Caco-2 (cell line): ENCODE results near the gene PP2D1. TPM values are rescaled to one million over a fixed set of nuclear protein-coding genes. Genes with fewer than 3 reads are reported as not detected.

Source experiments
- BruUV-seq: library from RNA; stranded (reverse); fragments of 400-500 nt; replicated peaks from 2 replicates; lab custom pipeline; 2021; lab: Mats Ljungman, UMichigan
- CTCF ChIA-PET: fragments of 300-600 bp; sonication (Branson Sonifier 250); formaldehyde crosslinking; loops from one replicate; lab custom pipeline; 2022; ENCODE audit warnings: antibody characterized with exemption; lab: Charles Lee
- POLR2A ChIA-PET: fragments of 300-600 bp; sonication (Branson Sonifier 250); formaldehyde crosslinking; loops from one replicate; lab custom pipeline; 2022; ENCODE audit warnings: antibody characterized with exemption; lab: Charles Lee
- DNase-seq, 2 experiments: peaks; one replicate each; pipeline versions ENCODE4 v3.0.0 to v3.0.0-alpha.2; 2020 to 2022
- H3K27me3 ChIP-seq: replicated peaks from 2 replicates; pipeline ENCODE4 v1.6.0; 2011; ENCODE audit warnings: low read length; ENCODE audit not compliant: control insufficient read depth, insufficient read depth
- H3K36me3 ChIP-seq: 2 replicates; pipeline ENCODE4 v1.5.1; 2011; ENCODE audit warnings: low read length; ENCODE audit not compliant: control insufficient read depth, insufficient read depth
- H3K4me1 ChIP-seq: fragments of 250-450 bp; sonication (Bioruptor Pico); 2 replicates; pipeline ENCODE4 v1.5.1; 2020; ENCODE audit warnings: mild to moderate bottlenecking
- H3K4me3 ChIP-seq: 2 replicates; pipeline ENCODE4 v1.5.1; 2011; ENCODE audit warnings: low read depth, mild to moderate bottlenecking, control low read depth, low read length
- H3K9me3 ChIP-seq: fragments of 250-450 bp; sonication (Bioruptor Pico); 2 replicates; pipeline ENCODE4 v1.5.1; 2020; ENCODE audit warnings: mild to moderate bottlenecking, moderate library complexity
- H3K27ac Mint-ChIP-seq: one replicate; pipeline ENCODE4 v1.8.0; 2022; ENCODE audit warnings: mixed read lengths; ENCODE audit not compliant: unreplicated experiment
- H3K27me3 Mint-ChIP-seq: one replicate; pipeline ENCODE4 v1.8.0; 2022; ENCODE audit warnings: mixed read lengths; ENCODE audit not compliant: insufficient read depth, unreplicated experiment
- H3K36me3 Mint-ChIP-seq: one replicate; pipeline ENCODE4 v1.8.0; 2022; ENCODE audit warnings: mild to moderate bottlenecking, mixed read lengths; ENCODE audit not compliant: insufficient read depth, unreplicated experiment
- H3K4me1 Mint-ChIP-seq: one replicate; pipeline ENCODE4 v1.8.0; 2022; ENCODE audit warnings: low read depth, mixed read lengths; ENCODE audit not compliant: unreplicated experiment
- H3K4me3 Mint-ChIP-seq: one replicate; pipeline ENCODE4 v1.8.0; 2022; ENCODE audit warnings: mild to moderate bottlenecking, moderate library complexity, mixed read lengths; ENCODE audit not compliant: unreplicated experiment
- H3K9me3 Mint-ChIP-seq: one replicate; pipeline ENCODE4 v1.8.0; 2022; ENCODE audit warnings: mixed read lengths; ENCODE audit not compliant: unreplicated experiment
- CTCF ChIP-seq, 2 experiments: fragments of 200-600 bp in 1 of 2; IDR thresholded peaks; 1 replicate in 1 of 2; 2 replicates in 1 of 2; pipeline versions ENCODE4 v1.5.1 to v1.8.0; 2011 to 2022; ENCODE audit warnings: antibody characterized with exemption in 1 of 2, control low read depth in 1 of 2, inconsistent platforms in 1 of 2, low read depth in 1 of 2, low read length in 1 of 2, mild to moderate bottlenecking in 1 of 2, moderate library complexity in 1 of 2; ENCODE audit not compliant: insufficient read depth in 1 of 2, severe bottlenecking in 1 of 2, unreplicated experiment in 1 of 2
- intact Hi-C: fragments of 100-400 bp; cut with micrococcal nuclease; formaldehyde crosslinking; loops from one replicate; pipeline ENCODE4 v1.10.0; 2022; ENCODE audit not compliant: unreplicated experiment
- total RNA-seq: library from RNA; stranded (reverse); gene quantifications from 2 replicates; pipeline ENCODE4 v1.2.3, GENCODE V29; 2022

Gene PP2D1
- total RNA-seq, 1 experiment from 2014 or later: not detected

GRCh38 chr3:20028905-20029331 is 16.9 kb upstream of the PP2D1 start:
- no peak overlapping the region for H3K4me3 Mint-ChIP-seq
- H3K9me3 Mint-ChIP-seq: no peaks in the 10 kb centered on the region
- no peaks in the 10 kb centered on the region for H3K27me3 Mint-ChIP-seq
- H3K9me3 ChIP-seq: no peaks in the 10 kb centered on the region
- H3K27me3 ChIP-seq: no peaks in the 10 kb centered on the region
- CTCF ChIA-PET: no interaction called here
- no peaks in the 10 kb centered on the region for H3K4me1 ChIP-seq
- POLR2A ChIA-PET: no interaction called here
- intact Hi-C loops: no loop called here
- no peak for TF ChIP-seq CTCF (IDR thresholded peaks at IDR 0.05; ENCODE audit: insufficient read depth in 1 of 2, low read depth in 1 of 2, low read length in 1 of 2, severe bottlenecking in 1 of 2, unreplicated experiment in 1 of 2)
- H3K27ac Mint-ChIP-seq: no peak overlapping the region
- no peaks in the 10 kb centered on the region for H3K36me3 Mint-ChIP-seq
- DNase-seq: no peak
- no peaks in the 10 kb centered on the region for H3K36me3 ChIP-seq
- no TSS peak for BruUV-seq
- no peaks in the 10 kb centered on the region for H3K4me1 Mint-ChIP-seq
- H3K4me3 ChIP-seq: no peak overlapping the region

GRCh38 chr3:20027136-20027535 is 15.1 kb upstream of the PP2D1 start:
- no TSS peak for BruUV-seq

GRCh38 chr3:20023623-20024405 is 11.8 kb upstream of the PP2D1 start:
- no peaks in the 10 kb centered on the region for H3K4me1 ChIP-seq
- intact Hi-C loops: no loop called here
- no peak overlapping the region for H3K27ac Mint-ChIP-seq

More at GRCh38 chr3:20027136-20027535, 15.1 kb upstream of the PP2D1 start:
- no peaks in the 10 kb centered on the region for H3K27me3 Mint-ChIP-seq
- intact Hi-C loops: no loop called here
- Histone ChIP-seq H3K36me3 (no peaks in the 10 kb centered on the region), H3K9me3 (no peaks in the 10 kb centered on the region), H3K4me1 (no peaks in the 10 kb centered on the region), H3K27me3 (no peaks in the 10 kb centered on the region), H3K4me3 (no peak overlapping the region)
- DNase-seq: no peak
- TF ChIP-seq CTCF (IDR thresholded peaks at IDR 0.05; ENCODE audit: insufficient read depth in 1 of 2, low read depth in 1 of 2, low read length in 1 of 2, severe bottlenecking in 1 of 2, unreplicated experiment in 1 of 2): no peak
- no peak overlapping the region for H3K27ac Mint-ChIP-seq
- H3K4me1 Mint-ChIP-seq: no peaks in the 10 kb centered on the region
- no peak overlapping the region for H3K4me3 Mint-ChIP-seq
- no peaks in the 10 kb centered on the region for H3K9me3 Mint-ChIP-seq
- ChIA-PET POLR2A (interaction anchor here (0.6 kb wide), 1 partner anchor 159 kb away, joined by 6 read pairs; no protein-coding TSS in a partner anchor), CTCF (no interaction called here)
- H3K36me3 Mint-ChIP-seq: no peaks in the 10 kb centered on the region

More at GRCh38 chr3:20023623-20024405, 11.8 kb upstream of the PP2D1 start:
- DNase-seq: no peak
- TF ChIP-seq CTCF (IDR thresholded peaks at IDR 0.05; ENCODE audit: insufficient read depth in 1 of 2, low read depth in 1 of 2, low read length in 1 of 2, severe bottlenecking in 1 of 2, unreplicated experiment in 1 of 2): no peak
- Mint-ChIP-seq H3K36me3 (no peaks in the 10 kb centered on the region), H3K4me1 (no peaks in the 10 kb centered on the region), H3K4me3 (no peak overlapping the region), H3K9me3 (no peaks in the 10 kb centered on the region), H3K27me3 (no peaks in the 10 kb centered on the region)
- Histone ChIP-seq H3K9me3 (no peaks in the 10 kb centered on the region), H3K27me3 (no peaks in the 10 kb centered on the region), H3K4me3 (no peak overlapping the region), H3K36me3 (no peaks in the 10 kb centered on the region)
- ChIA-PET POLR2A (no interaction called here), CTCF (no interaction called here)
- no TSS peak for BruUV-seq
